ENCODE measurements around the gene KRT76. TPM values are rescaled to one million over a fixed set of nuclear protein-coding genes. Genes with fewer than 3 reads are reported as not detected.
"Not testable (repeated sequence)": the region's sequence is repeated elsewhere in the genome, so short reads cannot be mapped to it uniquely, and the experiment has no call there.

The KRT76 gene
- polyA plus RNA-seq, 12 donors = not detected

DNA sequence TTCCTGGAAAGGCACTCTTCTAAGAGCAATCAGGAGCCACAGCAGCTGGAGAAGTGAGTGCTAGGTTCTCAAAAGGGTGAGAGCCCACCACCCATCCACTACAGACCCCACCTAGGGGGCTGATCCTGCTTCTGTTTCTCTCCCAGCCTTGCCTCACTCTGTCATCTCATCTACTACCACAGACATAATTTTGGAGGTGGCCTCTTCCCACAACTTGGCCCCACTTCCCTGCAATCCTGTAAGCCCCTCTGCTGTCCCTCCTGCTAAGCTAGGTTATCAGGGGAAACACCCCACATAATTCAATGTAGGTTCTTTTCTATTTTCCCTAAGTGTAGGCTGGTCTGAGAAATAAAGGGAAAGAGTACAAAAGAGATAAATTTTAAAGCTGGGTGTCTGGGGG lies 16.5 kb downstream of the KRT76 start:
- no peak for DNase-seq

DNA sequence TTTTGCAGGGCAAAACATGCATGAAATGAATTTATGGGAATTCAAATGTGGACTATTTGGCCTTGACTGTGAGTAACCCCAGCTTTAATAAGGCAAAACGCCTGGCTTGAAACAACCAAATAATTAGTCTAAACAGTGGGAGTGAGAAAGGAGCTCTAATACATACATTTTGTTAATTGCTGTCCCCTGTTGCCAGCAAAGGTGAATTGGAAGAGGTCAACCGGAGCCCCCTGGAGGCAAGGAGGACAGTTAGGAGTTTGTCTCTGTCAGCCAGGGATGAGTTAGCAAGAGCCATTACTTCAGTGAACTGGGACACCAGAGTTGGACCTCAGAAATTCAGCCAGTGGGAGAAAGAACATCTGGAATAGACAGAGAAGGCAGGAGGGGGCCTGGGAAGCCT lies 17.4 kb downstream of the KRT76 start:
- DNase-seq = no peak

DNA sequence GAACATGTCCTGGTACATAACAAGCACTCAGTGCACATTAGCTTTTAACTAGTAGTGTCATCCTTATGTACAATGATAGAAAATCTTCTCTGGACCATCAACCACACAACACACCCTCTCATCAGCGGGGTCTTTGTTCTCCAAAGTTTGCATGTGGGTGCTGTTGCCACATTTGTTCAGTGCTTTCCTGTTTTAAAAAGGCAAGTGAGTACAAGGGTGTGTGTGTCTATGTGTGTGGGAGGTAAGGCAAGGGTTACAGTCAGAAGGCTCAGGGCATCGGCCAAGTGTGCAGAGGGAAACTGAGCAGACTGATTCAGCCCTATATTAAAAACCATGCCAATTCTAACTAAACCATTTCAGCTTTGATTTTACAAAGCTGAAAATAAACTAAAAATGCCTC lies 17.9 kb downstream of the KRT76 start:
- no peak for DNase-seq

DNA sequence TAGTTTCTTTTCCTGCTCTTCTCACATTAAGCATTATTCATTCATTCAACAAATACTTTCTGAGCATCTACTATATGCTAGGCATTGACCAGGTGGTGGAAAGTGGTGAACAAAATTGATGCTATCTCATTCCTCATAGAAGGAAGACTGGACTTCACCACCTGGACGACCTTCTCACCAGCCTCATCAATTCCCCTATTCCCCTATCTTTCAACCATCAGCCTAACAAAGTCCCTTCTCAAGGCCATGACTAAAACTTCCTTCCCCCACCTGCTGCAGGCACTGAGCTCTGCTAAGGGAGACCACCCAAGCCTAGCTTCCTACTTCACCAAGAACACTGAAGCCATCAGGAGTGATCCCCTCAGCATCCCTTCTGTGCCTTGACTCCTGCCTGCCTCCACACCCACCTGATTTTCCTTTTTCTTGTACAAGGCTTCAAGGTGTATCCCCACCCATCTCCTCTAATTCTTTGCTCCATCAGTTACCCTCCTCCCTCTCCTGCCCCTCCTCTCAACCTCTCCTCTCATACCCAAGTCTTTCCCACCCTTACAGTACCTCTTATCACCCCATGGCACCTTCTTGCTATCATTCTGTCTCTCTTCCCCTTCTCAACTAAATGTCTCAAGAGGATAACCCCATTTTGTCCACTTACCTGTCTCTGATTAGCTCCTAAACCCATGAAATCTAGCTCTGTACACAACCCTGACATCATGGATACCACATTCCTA lies 19.5 kb downstream of the KRT76 start:
- DNase-seq = no peak

DNA sequence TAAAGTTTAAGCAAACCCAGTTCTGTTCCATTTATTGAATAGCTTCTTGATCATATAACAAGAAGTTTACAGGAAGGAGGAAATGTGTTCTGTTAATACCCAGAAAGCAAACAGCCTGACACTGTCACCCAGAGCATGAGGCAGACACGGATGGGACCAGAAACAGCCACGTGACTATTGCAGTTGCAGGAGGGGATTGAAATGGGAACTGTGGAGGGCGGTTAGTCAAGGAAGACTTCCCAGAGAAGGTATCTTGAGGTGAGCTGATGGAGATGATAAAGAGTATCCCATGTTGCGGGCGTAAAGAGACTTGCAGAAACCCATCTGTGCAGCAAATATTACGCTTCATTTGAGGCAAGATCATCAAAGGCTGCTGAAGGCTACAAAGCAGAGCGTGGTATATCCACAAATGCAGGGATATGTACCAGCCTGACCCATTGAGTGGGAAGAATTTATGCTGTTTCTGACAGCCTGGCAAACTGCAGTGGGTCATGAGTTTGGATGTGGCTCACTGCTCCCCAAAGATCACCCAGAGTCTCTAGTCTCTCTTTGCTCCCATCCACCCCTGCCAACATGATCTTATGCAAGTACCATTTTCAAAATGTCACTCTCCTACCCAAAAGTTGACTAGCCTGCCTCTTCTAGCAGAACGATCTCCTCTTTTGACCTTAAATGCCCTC lies 20.7 kb downstream of the KRT76 start:
- DNase-seq = no peak

DNA sequence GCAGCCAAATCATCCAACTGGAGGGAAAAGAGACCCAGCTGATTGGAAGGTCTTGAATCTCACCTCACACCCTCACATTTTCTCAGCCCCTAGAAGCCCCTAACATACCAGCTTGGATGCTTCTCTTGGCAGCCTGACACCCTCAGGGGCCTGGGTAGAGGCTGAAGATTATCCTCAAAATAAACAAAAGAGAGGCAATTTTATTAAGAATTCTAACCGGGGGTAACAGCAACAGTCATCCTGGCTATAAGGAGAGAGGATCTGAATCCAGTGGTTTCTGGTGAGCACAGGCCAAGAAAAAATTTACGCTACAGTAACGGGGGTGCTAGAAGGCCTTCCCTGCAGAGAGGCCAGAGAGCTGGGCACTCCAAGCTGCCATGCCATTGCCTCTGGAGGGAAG lies 21.6 kb downstream of the KRT76 start:
- no peak for DNase-seq

DNA sequence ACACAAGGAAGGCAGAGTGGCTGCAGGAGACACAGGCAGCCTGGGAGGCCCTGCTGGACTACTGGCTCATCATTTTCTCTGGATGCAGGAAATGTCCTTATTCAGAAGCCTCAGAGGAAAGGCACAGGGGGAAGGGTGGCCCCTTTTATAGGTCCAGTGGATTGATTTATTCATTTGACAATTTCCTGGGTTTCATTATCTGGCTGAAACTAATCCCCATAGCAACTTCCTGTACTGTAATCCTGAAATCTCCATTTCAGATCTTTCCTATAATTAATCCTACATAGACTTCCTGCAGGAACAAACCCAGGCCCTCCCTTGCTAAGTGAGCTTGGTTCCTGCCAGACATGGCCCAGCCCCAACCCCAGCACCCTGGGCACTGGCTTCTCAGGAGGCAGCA lies 23.0 kb downstream of the KRT76 start:
- no peak for DNase-seq

DNA sequence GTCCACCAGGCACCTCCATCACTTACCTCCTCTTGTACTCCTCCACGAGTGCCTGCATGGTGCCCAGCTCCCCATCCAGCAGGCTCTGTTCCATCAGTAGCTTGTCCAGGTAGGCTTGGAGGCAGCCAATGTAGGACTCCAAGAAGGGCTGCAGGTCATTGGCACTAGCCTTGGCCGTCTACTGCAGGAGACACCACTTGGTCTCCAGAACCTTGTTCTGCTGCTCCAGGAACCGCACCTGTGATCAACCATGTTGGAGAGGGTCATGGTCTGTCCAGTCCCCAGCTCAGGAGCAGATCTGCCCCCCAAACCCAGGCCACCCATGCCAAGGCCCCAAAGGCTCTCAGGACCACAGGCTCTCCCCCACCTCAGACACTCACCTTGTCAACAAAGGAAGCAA lies 23.9 kb downstream of the KRT76 start:
- no peak for DNase-seq

DNA sequence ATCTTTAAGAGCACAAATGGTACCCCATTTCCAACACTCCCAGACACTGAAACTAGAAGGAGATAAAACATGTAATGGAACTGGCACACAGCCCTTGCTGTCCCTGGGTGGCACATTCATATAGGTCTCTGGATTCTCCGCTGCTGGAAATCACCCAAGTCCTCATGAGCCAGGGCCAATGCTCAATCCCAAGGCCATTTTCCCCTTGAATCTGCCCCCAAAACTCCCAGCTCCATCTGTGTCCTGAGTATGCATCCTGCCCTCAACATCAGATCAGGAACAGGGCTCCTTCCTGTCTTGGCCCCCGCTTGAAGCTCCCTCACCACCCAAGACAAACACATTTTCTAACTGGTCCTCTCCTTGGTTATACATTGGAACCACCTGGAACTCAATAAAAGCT lies 24.6 kb downstream of the KRT76 start:
- no peak for DNase-seq

DNA sequence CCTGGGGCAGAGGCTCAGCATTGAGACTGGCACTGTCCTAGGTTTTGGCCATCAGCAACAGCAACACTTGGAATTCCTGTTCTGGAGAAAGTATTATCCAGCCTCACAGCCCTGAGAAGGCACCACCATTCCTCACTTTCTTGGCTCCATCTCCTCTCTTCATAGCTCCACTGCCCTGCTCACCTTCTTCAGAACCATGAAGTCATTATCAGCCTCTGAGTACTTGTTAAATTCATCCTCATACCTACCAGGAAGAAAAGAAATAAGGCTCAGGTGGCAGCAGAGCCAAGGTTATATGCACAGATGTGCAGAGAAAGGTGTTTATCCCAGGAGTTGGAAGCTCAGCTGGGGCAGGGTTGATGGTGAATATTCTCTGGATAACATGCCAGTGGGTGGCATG lies 25.4 kb downstream of the KRT76 start:
- DNase-seq = no peak

DNA sequence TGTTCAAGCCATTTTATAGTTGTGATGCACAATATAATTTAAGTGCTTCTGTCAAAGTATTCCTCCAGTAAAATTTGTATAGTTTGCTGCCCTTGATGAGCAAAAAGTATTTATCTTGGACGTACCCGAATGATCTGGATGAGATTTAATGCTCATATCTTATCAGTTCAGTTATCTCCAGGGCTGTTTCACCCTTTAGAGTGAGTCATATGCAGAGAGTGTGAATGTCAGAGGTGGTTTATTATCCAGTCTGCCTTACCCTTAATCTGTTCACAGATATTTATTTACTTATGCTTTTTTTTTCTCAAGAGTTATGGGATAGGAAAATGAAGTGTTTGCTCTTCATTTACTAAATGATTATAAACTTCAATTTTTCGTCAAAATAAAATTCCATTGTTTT lies 26.6 kb downstream of the KRT76 start:
- DNase-seq = not testable (repeated sequence)

DNA sequence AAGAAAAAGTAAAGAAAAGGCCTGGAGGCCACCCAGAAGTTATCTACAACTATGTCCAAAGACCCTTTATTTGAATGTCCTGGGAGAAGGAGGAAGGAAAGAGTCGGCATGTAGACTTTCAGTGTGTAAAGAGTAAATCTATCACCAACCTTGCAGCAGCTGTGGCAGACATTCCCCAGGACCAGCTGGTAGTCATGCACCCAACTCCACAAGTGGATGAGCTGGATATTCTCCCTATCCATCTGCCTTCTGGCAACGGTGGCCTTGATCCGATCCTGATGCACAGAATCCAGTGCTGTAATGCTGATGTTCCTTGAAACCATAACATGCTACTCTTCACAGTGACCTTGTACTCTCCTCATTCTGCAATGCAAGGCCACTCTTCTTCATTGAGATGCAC lies 27.3 kb downstream of the KRT76 start:
- no peak for DNase-seq

DNA sequence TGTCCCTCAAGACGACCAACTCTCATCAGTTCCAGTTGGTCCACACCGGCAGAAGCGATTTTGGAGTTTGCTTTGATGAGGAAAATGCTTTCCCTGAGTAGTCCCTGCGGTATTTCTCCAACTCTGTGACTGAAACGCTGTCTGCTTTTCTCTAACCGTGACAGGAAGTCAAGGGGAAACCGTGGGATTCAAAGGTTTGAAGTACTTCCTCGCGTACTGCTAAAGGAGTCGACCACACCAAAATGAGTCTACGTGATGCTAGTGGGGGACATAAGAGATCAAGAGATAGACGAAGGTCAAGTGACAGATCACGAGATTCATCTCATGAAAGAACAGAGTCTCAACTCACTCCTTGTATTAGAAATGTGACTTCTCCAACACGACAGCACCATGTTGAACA lies 28.6 kb downstream of the KRT76 start:
- DNase-seq = no peak

DNA sequence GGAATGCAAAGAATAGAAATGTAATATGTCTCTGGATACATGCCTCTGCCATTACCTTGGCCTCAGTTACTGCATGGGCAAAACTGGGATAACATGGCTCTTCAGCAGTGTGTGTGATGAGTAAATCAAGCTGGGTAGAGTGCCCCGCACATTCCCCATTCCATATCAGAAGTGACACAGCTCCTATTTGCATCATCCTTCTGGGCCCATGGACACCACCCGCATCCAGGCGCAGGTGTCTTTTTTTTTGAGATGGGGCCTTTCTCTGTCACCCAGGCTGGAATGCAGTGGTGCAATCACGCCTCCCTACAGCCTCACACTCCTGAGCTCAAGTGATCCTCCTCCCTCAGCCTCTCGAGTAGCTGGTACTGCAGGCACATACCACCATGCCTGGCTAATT lies 31.6 kb downstream of the KRT76 start:
- no peak for DNase-seq

DNA sequence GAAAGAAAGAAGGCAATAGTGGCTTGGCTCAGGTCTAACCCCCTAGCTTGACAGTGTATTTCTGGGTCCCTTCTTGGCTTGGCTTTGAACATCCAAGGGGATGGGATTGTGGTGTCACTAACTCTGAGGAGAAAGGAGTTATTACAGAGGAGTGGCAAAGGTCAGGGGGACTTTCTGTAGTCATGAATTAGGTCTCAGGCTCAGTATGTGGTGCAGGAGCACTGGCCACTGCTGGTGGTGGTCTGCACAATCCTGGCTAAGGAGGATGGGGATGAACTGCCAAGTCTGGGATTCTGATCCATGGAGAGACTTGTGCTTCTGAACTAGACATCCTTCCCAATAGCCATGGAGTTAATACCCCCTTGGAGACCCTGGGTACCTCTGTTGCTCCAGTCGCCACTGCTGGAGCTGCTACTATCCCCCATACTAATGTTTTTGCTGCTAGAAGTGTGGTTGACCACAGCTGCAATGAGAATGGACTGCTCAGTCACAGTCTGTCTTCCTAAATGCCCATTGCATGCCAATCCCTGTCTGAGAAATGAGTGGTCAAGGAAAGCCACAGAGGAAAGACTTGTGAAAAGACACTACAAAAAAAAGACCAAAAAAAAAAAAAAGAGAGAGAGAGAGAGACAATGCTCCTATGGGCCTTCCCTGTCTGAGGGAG lies 32.5 kb downstream of the KRT76 start:
- DNase-seq = no peak

DNA sequence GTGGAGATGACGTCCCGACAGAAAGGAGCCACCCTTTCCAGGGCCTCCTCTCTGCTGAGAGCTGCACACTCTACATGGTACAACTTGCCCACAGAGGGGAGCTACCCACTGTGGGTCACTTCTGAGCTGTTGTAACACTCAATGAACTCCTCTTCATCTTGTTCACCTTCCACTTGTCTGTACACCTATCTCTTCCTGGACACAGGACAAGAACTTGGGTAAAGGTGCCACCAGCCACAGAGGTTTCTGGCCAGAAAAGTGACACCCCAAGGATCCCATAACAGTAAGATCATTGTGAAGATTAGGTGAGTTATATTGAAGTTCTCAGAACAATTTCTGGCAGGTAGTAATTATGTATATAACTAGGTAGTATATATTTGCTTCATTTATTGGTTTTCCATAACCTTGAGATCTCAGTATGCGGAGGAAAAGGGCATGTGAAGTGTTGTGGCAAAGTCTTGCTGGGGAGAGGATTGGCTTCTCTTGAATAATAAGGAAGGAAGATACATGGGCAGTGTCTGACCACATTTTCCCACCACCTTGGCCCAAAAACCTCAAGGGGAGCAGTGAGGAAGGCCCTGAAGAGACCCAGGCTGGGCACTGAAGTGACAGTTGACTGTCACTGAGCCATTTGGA lies 34.2 kb downstream of the KRT76 start:
- DNase-seq = no peak

DNA sequence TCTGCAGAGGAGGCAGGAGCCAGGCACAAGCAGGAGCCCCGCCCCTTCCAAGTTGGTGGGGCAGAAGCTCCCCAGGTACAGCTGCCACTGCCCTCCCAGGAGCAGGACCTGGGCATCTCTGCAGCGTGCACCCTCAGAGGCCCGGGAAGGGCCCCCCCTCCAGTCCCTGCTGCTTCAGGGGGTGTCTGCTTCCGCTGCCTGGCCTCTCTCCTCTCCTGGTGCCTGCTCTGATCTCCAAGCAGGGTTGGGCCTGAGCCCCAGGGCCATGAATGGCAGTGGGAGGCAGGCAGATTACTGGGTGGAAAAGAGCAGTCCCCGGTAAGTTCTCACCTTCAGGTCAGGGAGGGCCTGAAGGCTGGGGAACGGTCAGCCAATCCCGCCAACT lies 35.0 kb downstream of the KRT76 start:
- no peak for DNase-seq

DNA sequence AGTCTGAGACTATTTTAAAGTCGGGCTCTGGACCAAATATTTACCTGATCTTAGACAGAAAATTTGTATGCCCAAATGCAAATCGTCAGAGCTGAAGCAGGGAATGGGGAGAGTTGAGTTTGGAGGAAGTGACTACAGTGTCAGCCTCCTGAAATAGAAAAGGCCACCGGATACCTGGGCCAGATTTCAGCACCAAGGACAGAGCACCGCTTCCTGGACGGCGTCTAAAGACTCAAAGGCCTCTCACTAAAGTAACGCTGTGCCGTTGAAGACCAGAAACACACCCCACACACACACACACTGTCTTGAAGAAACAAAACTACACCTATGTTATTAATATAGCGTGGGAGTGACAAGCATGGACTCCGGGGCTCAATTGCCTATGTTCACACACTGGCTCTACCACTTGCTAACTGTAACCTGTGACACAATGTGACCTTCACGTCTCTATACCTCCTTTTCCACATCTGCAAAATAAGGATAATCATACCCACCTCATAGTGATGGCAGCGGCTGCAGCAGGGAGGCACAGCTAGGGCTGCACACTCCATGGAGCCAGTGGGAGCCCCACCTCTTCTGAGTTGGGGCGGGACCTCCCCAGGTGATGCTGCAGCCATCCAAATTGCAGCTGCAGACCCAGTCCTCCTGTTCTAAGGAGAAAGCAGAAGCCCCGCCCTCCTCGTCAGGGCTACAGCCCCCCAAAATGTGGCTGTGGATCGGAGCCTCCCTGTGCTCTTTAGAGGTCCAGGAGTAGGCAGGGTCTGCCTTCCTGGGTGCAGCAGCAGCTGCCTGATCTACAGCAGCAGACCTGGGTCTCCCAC lies 35.6 kb downstream of the KRT76 start:
- peak; percentile 75 for DNase-seq

DNA sequence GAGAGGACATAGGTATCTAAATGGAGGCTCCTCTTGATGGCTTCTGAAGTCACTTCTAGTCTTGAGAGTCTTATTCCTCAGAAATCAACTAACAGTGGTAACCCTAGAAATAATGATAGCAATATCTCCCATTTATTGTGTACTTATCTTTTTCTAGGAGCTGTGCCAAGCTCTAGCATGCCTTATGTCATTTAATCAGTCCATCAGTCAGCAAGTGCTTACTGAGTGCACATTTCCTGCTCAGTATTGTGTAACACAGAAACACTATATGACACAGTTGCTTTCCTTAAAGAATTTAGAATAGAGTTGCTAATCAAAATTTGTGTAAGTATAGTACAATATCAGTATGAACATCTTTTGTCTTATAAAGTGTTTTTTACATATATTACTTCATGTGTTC lies 36.6 kb downstream of the KRT76 start:
- DNase-seq = no peak

DNA sequence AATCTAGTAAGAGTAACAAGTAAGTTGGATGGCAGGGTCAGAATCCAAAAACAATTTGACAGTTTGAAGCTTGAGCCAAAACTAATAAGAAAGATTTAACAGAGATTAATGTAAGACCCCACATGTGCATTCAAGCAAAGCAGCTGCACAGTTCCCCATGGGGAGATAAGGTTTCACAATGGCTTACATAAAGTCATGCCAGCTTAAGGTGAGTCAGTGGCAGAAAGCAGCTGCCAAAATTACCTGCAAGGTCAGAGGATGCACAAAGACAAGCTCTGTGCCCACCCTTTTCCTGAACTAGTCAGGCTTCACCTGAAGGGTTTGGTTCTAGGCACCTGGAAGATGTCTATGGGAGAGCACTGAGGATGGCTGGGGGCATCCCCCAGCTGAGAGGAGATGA lies 37.2 kb downstream of the KRT76 start:
- DNase-seq = no peak

DNA sequence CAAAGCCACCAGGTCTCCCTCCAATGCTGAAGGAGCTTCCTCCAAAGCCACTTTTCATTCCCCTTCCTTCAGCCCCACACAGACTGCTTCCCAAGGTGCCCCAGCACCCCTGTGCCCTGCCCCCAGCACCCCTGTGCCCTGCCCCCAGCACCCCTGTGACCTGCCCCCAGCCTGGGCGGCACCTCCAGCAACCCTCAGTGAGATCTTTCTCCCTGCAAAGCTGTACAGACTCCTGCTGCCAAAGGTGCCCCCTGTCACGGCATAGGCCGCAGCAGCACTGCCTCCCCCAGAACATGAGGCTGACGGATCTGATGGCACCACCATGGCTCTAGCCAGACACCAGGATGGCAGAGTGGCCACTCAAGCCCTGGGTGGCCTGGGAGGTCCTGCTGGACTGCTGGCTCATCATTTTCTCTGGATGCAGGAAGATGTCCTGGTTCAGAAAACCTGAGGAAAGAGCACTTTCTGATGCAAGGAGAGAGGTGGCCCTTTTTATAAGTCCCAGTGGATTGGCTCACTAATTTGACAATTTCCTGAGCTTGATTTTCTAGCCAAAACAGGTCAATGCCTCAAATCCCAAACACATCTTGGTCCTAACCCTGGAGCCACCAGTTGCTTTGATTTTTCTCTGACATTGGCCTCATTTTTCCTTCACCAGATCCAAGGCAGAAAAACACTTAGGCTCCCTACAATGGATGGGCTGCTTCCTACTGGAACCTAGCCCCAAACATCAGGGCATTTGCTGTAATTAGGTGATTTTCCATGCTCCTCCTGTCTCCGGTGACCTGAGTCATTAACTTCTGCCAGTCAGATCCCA lies 41.1 kb downstream of the KRT76 start:
- no peak for DNase-seq

Measured in muscle of arm (tissue), 12 donors.